ENCODE data around the gene RNASE4.
A peak's percentile ranks its signal among the peaks of the same experiment; 100 is the strongest.
"Not testable (repeated sequence)": the region's sequence is repeated elsewhere in the genome, so short reads cannot be mapped to it uniquely, and the experiment has no call there.

Gene RNASE4, protein sequence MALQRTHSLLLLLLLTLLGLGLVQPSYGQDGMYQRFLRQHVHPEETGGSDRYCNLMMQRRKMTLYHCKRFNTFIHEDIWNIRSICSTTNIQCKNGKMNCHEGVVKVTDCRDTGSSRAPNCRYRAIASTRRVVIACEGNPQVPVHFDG

DNA sequence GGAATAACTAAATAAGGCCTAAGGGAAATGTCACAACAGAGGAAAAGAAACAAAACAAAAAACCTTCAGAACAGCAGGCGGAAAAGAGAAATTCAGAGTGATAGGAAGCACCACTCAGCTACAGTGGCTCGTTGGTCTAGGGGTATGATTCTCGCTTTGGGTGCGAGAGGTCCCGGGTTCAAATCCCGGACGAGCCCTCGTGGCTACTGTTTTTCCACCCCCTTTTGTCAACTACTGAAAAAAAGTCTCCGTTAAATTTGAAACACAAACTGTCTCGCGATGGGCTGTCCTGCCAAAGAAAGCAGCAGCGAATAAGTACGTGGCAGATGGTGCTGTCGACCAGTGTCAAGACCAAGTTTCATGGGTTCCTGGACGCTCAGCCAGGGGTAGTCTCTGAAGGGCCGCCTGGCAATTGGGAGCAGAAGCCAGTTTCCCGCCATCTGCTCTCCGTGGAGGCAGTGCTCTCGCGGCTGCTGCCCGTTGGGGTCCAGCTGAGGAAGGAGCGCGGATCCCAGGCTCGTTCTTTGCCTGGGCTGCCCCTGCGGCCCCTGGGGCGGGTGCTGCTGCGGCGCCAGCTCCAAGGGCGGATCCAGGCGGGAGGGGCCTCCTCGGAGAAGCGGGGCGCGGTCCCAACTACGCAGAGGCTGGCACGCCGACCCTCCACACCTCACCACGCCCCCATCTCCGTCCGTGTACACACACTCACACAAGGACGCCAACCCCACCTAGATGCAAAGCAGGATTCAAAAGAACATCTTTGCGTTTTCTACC, at the start of gene RNASE4:
RNASE4 (plus strand) TSS at position 670 of the 771 bp plus-strand sequence. CDS start 14,812 bp downstream, outside the sequence.
- DNase-seq = peak; percentile 73

DNA sequence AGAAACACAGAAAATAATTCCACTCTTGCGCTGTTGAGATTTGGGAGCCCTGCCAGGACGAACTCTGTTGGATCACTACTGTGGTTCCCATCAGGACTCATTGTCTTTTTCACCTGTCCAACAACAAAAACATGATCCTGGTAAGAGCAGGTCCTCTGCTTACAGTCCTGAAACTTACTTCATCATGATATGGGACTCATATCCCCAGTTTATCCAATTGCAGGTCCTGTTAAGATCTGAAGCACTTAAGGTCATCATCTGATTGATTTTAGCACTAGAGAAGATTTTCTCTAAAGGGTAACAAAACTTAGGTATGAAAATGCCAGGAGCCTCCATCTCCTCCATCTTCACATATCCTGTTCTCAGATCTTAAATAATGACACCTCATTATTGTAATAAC, 42.8 kb upstream of the RNASE4 start, which contains the start of gene OR6S1:
OR6S1 (minus strand) TSS at position 101 of the 400 bp plus-strand sequence; CDS start at position 101, 0 bp downstream.
- no peak for DNase-seq

DNA sequence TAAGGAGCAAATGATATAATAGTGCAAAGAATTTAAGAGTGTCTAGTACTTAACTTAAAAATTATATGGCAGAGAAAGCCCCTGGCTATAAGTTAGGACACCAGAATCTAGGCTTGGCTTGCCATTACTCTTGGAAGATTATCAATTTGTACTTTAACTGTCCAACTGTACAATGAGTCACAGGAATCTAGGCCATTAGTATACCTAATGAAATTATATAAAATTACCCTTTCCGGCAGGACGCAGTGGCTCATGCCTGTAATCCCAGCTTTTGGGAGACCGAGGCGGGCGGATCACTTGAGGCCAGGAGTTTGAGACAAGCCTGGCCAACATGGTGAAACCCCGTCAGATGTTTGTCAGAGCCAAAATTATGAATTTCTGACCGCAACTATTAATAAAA, 42.2 kb upstream of the RNASE4 start:
- no peak for DNase-seq

DNA sequence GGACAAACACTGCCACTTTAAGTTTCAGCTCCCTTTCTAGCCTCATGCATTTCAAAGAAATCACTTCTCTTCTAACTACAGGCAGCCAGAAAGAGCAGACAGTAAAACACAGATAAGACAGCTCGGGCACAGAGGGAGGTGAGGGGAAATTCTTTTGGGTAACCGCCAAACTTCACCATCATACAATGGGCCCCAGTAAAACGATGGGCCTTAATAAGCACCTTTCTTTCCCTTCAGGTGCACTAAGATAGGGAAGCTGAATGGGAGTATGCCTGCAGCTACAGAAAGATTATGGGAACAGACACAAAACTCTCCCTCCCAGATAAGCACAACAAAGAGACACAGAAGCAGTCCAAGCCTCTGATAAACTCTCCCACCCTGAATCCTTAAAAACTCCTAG, 41.6 kb upstream of the RNASE4 start:
- not testable (repeated sequence) for DNase-seq

DNA sequence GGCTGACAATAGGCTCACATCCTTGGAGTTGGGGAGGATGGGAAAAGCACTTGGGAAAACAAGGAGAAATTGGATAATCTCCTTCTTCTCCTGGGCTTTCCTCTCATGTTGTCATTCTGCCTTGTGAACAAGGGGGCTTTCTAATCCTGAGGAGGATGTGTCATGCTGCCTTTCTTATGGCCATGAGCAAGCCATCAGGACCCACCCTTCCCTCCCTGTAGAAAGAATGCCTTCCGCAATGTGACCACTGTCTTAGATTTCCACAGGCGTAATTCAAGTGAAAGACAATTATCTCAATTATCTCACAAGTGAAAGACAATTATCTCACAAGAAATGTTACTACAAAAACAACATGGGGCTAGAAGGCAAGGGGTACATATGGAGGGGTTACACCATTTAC, 39.8 kb upstream of the RNASE4 start:
- DNase-seq = no peak

DNA sequence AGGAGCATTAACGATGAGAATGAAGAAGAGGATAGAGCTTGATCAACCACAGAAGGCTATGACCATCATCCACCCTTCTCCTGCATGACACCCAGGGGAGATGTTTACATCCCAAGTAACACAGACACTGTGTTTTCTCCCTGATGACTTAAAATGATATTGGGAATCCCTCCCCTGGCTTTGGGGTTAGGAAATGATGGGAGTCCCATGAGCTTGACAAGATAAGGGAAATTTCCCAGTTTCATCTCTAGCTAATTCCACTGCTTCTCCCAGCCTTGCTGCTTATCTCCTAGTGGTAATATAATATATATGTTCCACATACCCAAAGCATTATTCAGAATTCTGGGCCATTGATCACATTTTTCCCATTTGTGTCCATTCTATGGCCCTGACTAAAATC, 38.9 kb upstream of the RNASE4 start:
- DNase-seq = no peak

DNA sequence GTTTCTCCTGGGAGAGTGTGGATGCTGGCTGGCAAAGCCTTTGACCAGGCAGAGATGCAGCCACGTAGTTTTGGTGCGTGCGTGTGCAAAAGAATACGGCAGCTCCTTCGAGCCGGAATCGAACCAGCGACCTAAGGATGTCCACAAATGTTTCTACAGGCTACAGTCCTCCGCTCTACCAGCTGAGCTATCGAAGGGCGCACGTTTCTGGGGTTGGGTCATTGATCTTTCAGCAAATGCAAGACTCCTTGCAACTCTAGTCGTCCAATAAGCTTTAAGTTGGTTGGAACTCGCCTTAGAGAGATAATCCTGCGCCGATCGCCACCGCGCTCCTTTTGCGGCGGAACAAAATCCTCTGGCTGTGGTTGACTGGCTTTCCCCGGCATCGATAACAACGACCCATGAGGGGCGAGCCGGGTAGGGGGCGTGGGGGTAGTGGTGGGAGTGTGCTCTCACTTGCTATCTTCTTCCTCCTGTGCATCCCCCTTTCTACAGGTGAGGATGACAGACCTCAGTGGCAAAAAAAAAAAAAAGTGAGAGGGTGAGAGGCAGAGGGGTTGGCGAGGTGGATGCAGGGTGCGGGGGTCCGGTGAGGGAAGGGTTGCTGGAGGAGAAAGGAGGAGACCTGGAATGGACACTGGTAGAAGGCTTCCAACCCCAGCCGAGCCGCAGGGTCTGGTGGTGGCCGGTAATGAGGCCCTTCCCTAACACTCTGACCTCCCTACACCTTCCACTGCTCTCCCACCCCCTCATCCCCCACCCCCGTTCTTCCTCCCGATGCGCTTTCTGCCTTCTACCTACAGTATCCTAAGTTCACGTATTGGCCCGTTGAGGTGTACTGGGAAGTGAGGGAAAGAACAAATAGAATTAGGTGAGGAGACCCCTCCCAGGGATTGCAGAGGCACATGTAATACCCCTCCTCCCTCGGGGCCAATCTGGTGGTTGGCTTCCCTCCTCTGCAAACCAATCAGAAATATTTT, 31.1 kb upstream of the RNASE4 start:
- no peak for DNase-seq

DNA sequence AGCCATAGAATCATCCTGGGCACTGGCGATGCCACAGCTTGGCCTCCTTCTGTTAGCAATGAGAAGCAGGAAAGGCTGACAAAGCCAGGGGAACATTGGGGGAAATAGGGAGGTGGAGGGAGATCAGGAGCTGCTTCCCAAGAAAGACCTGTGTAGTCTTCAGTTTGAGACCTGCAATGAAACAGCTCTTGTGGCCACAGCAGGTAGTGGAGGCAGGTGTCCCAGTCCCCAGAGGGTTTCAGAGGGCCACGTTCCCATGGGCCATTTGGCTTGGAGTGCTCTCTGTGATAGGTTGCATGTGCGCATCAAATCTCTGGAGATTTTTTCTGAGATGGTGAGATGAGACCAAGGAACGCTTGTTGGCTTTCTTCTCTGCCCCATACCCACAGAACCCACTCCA, 28.5 kb upstream of the RNASE4 start:
- DNase-seq = no peak

DNA sequence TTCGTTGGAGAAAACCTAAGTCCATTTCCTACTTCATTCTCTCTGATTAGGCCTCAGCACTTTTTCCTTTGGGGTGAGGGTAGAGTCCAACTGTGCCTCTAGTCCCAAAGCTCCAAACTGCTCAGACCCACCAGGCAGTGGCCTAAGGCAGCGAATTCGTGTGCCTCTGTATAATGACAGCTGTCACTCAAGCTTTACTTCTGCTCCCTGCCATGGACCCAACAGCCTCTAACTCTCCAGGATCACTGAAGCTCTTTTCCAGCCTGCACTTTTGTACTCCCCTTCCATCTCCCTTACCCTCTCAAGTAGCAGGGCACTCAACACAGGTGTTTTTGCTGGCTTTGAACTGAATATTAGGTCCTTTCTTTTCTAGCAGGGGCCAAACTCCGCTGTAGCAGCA, 28.1 kb upstream of the RNASE4 start:
- no peak for DNase-seq

DNA sequence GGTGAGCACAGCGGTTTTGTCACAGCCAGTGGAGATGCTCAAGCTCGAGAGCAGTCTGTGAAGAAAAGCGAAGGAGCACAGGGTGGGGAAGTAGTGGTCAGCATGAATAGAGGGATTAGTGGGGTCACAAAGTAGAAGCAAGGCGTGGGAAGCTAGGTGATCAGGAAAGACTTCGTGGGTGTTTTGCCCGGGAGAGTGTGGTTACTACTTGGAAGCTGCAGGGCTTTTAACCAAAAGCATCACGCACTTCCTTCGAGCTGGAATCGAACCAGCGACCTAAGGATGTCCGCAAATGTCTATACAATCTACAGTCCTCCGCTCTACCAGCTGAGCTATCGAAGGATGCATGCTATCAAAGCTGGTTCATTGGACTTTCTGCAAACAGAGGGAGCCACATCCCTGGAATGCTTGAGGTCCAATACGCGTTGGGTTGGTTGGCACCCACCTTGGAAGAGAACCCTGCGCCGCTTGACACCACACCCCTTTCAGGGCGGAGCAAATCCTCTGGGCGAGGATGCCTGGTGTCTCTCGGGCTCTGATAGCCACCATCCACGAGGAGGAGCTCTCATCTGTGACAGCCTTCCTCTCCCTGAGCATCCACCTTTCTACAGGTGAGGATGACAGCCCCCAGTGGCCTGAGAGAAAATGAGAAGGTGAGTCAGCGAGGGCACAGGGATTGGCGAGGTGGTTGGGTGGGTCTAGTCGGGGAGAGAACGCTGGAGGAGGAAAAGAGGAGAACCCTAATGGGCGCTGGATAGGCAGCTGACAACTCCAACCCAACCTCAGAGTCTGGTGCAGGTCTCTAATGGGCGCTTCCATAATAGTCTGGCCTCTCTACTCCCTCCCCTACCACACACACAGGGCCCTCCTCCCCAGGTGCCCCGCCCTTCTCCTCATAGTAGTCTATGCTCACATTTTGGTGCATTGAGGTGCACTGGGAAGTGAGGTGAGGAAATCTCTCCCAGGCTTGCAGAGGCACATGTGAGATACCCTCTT, 26.8 kb upstream of the RNASE4 start:
- DNase-seq = no peak

DNA sequence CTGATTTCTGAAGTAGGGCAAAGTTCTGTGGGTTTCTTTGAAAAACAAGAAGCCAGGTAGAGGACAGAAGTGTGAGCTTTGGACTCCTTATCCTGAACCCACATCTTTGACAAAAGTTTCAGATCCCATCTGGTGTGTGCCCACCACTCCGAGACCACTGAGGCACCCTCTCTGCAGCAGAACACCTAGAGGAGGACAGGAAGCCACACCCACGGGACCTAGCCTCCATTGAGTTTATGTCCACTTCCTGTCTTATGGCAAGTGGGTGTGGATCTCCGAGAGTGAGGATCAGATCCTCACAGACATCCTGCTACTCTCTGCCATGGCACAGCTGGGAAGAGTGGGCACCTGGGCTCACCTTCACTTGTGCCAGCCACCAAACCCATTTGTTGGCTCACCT, 26.1 kb upstream of the RNASE4 start:
- DNase-seq = no peak

DNA sequence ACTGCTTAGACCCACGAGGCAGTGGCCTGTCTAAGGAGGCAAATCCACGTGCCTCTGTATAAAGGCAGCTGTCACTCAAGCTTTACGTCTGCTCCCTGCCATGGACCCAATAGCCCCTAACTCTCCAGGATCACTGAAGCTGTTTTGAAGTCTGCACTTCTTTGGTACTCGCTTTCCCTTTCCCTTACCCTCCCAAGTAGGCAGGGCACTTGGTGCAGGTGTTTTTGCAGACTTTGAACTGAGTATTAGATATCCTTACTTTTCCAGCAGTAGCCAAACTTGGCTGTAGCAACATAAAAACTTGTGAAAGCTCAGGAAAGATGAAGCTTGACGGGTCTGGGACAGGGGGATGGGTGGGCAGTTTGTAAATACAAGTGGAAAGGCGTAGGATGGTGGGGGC, 25.0 kb upstream of the RNASE4 start:
- DNase-seq = no peak

DNA sequence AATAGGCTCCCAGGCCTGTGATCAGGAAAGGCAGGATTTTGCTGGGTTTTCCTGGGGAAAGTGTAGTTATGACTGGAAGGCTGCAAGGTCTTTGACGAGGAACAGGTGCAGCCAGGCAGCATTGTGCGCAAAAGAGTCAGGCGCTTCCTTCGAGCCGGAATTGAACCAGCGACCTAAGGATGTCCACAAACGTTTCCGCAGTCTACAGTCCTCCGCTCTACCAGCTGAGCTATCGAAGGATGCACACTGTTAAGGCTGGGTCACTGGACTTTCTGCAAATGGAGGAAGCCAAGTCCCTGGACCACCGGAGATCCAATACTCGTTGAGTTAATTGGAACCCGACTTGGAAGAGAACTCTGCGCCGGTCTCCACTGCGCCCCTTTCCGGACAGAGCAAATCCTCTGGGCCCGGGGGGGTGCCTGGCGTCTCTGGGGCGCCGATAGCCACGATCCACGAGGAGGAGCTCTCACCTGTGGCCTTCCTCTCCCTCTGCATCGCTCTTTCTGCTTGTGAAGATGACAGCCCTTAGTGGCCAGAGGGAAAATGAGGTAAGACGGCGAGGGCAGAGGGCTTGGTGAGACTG, 24.5 kb upstream of the RNASE4 start:
- DNase-seq = no peak

DNA sequence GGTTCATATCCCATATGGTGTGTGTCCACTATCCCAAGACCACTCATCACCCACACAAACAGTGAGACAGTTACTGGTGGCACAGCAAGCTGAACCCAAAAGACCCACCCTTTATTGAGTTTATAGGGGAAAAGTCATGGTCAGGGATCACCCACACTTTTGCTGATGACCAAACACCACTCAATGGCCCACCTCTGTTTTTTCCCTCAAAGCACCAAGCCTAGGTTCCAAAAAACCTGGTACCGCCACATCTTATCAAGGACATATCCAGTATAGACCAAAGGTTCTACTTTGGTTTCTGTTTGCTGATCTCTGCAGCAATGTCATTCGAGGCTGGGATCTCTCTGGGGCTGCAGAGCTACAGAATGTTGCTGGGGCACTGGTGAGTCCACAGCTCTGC, 23.2 kb upstream of the RNASE4 start:
- no peak for DNase-seq

DNA sequence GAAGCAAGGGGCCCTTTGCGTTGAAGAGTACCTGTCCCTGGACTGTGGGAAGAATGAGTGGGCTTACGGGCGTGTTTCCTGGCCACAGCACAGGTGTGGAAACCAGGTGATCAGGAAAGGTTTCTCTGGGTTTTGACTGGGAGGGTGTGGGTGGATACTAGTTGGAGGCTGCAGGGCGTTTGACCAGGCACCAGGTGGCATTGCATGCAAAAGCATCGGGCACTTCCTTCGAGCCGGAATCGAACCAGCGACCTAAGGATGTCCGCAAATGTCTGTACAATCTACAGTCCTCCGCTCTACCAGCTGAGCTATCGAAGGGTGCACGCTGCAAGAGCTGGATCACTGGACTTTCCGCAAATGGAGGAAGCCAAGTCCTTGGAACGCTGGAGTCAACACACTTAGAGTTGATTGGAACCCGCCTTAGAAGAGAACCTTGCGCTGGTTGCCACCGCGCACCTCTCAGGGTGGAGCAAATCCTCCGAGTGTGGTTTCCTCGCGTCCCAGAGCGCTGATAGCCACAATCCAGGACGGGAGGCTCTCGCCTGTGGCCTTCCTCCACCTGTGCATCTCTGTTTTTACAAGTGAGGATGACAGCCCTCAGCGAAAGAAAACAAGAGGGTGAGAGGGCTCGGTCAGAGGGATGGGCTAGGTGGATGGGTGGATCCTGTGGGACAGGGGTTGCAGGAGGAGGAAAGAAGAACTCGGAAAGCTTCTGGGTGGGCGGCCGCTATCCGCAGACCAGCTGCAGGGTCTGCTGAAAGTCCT, 21.2 kb upstream of the RNASE4 start:
- DNase-seq = peak; percentile 65

DNA sequence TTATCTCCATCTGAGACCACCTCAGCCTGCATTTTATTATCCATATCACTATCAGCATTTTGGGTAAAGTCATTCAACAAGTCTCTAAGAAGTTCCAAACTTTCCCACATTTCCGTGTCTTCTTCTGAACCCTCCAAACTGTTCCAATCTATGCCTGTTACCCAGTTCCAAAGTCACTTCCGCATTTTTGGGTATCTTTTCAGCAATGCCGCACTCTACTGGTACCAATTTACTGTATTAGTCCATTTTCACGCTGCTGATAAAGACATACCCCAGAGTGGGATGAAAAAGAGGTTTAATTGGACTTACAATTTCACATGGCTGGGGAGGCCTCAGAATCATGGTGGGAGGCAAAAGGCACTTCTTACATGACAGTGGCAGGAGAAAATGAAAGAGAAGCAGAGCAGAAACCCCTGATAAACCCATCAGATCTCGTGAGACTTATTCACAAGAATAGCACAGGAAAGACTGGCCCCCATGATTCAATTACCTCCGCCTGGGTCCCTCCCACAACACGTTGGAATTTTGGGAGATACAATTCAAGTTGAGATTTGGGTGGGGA, 17.9 kb upstream of the RNASE4 start:
- DNase-seq = not testable (repeated sequence)

DNA sequence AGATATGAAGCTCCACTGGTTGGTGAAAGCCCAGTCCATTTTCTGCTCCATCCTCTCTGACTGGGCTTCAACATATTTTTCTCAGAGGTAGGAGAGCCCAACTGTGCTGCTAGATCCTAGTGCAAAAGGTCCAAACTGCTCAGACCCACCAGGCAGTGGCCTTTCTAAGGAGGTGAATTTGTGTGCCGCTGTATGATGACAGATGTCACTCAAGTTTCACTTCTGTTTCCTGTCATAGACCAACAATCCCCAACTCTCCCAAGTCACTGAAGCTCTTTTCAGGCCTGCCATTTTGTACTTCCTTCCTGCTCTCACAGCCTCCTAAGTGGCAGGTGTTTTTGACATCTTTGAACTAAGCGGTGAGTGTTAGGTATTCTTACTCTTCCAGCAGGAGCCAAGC, 16.4 kb upstream of the RNASE4 start:
- peak; percentile 62 for DNase-seq

DNA sequence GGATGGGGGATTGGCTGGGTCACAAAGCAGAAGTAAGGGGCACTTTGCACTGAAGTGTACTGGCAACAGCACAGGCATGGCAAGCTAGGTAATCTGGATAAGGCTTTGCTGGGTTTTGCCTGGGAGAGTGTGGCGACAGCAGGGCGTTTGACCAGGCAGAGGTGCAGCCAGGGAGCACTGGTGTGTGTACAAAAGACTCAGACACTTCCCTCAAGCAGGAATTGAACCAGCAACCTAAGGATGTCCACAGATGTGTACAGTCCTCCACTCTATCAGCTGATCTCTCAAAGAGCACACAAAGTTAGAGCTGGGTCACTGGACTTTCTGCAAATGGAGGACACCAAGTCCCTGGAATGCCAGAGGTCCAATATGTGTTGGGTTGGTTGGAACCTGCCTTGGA, 15.4 kb upstream of the RNASE4 start:
- no peak for DNase-seq

DNA sequence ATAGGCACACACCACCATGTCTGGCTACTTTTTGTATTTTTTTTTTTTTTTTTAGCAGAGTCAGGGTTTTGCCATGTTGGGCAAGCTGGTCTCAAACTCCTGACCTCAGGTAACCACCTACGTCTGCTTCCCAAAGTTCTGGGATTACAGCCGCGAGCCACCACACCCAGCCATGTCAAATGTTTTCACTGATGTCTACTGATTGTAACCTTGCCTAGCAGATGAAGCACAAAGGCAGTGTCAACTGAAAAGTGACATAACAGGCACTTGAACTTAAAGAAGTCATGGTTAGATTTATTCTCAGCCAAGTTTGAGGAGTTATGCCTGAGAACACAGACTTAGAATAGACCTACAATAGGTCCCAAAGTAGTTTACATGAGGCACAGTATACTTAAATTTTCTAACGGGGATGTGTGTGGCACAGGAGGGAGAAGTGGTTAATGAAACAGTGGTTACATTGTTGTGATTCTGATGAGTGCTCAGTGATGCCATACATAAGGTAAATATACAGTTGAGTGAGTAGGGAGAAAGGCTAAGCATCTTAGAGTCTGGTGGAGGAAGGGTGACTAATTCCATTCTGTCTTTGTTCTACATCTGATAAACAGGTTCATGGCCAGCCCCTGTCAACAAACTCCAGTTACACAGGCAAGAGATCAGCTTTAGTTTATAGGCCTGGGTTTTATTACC, 12.6 kb upstream of the RNASE4 start:
- DNase-seq = no peak

DNA sequence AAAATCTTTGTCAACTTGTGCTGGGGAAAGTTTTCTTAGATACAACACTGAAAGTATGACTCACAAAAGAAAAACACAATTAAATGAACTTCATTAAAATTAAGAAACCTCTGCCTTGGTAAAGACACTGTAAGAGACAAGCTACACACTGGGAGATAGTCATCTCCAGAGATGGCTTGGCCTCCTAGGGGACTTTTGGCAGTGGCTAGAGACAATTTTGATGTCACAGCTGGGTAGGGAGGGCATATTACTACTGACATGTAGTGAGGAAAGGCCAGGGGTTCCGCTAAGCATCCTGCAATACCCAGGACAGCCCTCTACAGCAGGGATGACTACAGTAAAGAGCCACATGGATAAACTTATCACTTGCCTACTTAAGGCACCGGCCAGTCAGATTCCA, 8.7 kb upstream of the RNASE4 start:
- DNase-seq = no peak
